ENCODE results near the gene GLRA2.

The GLRA2 gene

GRCh38 chrX:14529290-14529989 is at the start of gene GLRA2:
Gene GLRA2 (plus strand): TSS chrX:14529536. CDS start chrX:14530058, 522 bp downstream.
- DNase-seq, result no peak

GRCh38 chrX:14489437-14489836 is 39.9 kb upstream of the GLRA2 start:
- no peak for DNase-seq

- no peak for DNase-seq
These were observed 37.6 kb upstream of the GLRA2 start for GRCh38 chrX:14491689-14492088.

GRCh38 chrX:14496674-14497073 is 32.7 kb upstream of the GLRA2 start:
- no peak for DNase-seq

- DNase-seq, result no peak
These were observed 32.1 kb upstream of the GLRA2 start for GRCh38 chrX:14497184-14497666.

- DNase-seq, result no peak
These were observed 28.0 kb upstream of the GLRA2 start for GRCh38 chrX:14501327-14501726.

- DNase-seq, result no peak
These were observed 24.3 kb upstream of the GLRA2 start for GRCh38 chrX:14504960-14505538.

- DNase-seq, result no peak
These were observed 23.7 kb upstream of the GLRA2 start for GRCh38 chrX:14505648-14506047.

GRCh38 chrX:14506866-14507265 is 22.5 kb upstream of the GLRA2 start:
- DNase-seq, result no peak

- no peak for DNase-seq
These were observed 21.2 kb upstream of the GLRA2 start for GRCh38 chrX:14508025-14508690.

- DNase-seq, result no peak
These were observed 19.8 kb upstream of the GLRA2 start for GRCh38 chrX:14509325-14510057.

- peak; percentile 76 for DNase-seq
These were observed 577 bp upstream of the GLRA2 start for GRCh38 chrX:14528629-14529289.

GRCh38 chrX:14533867-14534266 is 4.5 kb downstream of the GLRA2 start:
- DNase-seq, result no peak

- no peak for DNase-seq
These were observed 16.9 kb downstream of the GLRA2 start for GRCh38 chrX:14546190-14546589.

- DNase-seq, result no peak
These were observed 24.9 kb downstream of the GLRA2 start for GRCh38 chrX:14554131-14554715.

GRCh38 chrX:14564058-14564457 is 34.7 kb downstream of the GLRA2 start:
- DNase-seq, result no peak

- no peak for DNase-seq
These were observed 43.8 kb downstream of the GLRA2 start for GRCh38 chrX:14573161-14573560.

GRCh38 chrX:14581081-14581480 is 51.7 kb downstream of the GLRA2 start:
- no peak for DNase-seq

GRCh38 chrX:14584548-14584947 is 55.2 kb downstream of the GLRA2 start:
- no peak for DNase-seq

- DNase-seq, result no peak
These were observed 60.9 kb downstream of the GLRA2 start for GRCh38 chrX:14590216-14590615.

GRCh38 chrX:14590693-14591424 is 61.5 kb downstream of the GLRA2 start:
- DNase-seq, result no peak

- no peak for DNase-seq
These were observed 62.6 kb downstream of the GLRA2 start for GRCh38 chrX:14591976-14592375.
